Measurements from ENCODE around the gene LRP1B.

DNA sequence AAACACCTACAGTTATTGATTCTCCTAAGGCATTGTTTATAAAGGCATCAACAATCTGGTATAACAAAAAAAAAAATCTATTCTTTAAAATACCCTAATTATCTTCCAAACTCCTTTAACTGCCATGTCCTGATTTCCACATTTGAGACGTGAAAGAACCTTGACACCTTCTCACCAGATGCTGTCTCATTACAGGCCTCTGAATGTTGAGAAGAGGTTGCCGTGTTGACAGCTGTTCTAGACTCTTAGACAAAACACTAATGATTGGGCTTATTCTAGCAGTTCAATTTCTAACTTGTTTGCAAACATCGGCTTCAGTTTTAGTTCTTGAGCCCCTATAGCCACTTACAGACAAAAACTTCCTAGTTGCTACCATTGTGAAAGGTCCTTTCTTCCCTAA is 988.8 kb downstream of the LRP1B start:
- TF ChIP-seq, protein P1, sequence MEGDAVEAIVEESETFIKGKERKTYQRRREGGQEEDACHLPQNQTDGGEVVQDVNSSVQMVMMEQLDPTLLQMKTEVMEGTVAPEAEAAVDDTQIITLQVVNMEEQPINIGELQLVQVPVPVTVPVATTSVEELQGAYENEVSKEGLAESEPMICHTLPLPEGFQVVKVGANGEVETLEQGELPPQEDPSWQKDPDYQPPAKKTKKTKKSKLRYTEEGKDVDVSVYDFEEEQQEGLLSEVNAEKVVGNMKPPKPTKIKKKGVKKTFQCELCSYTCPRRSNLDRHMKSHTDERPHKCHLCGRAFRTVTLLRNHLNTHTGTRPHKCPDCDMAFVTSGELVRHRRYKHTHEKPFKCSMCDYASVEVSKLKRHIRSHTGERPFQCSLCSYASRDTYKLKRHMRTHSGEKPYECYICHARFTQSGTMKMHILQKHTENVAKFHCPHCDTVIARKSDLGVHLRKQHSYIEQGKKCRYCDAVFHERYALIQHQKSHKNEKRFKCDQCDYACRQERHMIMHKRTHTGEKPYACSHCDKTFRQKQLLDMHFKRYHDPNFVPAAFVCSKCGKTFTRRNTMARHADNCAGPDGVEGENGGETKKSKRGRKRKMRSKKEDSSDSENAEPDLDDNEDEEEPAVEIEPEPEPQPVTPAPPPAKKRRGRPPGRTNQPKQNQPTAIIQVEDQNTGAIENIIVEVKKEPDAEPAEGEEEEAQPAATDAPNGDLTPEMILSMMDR (IDR thresholded peaks at IDR 0.05 in 4 of 5, conservative IDR thresholded peaks at IDR 0.05 in 1 of 5), result no peak
- TF ChIP-seq POLR2A (IDR thresholded peaks at IDR 0.05), result no peak
